H1 (cell line): ENCODE results near the gene DTNB. TPM values are rescaled to one million over a fixed set of nuclear protein-coding genes. Genes with fewer than 3 reads are reported as not detected.

Experiments used
- CBX5 ChIP-seq: fragments of 300-800, 300-1000 bp; sonication (generic); IDR thresholded peaks from 2 replicates; pipeline ENCODE4 v1.7.1; 2016; ENCODE audit warnings: antibody characterized with exemption, low read length, low read depth
- CTBP2 ChIP-seq: IDR thresholded peaks from 2 replicates; pipeline ENCODE4 v1.7.0; 2011; ENCODE audit warnings: borderline replicate concordance, mild to moderate bottlenecking, moderate library complexity, mixed read lengths, low read length; ENCODE audit not compliant: insufficient read depth, insufficient read length
- HDAC6 ChIP-seq: IDR thresholded peaks from one replicate; pipeline ENCODE4 v1.7.1; 2012; ENCODE audit warnings: low read depth, mild to moderate bottlenecking, inconsistent platforms, low read length, moderate library complexity
- MAFK ChIP-seq: IDR thresholded peaks from 2 replicates; pipeline ENCODE4 v1.6.1; 2012; ENCODE audit warnings: low read depth, mild to moderate bottlenecking, improper control_type of control experiment, low read length
- POLR2A ChIP-seq, 2 experiments: IDR thresholded peaks; 1 replicate in 1 of 2; 2 replicates in 1 of 2; pipeline ENCODE4 v1.6.1; 2011; ENCODE audit warnings: low read depth in 2 of 2, low read length in 2 of 2, mild to moderate bottlenecking in 2 of 2; ENCODE audit errors: control extremely low read depth in 1 of 2
- polyA plus RNA-seq, 7 experiments: library from polyadenylated mRNA; depleted of rRNA in 3 of 7; stranded (reverse) in 5 of 7; unstranded in 2 of 7; fragments of >200 nt in 5 of 7; fragments of 200-250 nt in 2 of 7; gene quantifications; 1 replicate in 5 of 7; 2 replicates in 1 of 7; 4 replicates in 1 of 7; pipeline versions ENCODE4 v1.2.1 to v1.2.3, GENCODE V29; 2011 to 2013; ENCODE audit warnings: missing spikeins in 2 of 7, mixed read lengths in 2 of 7
- total RNA-seq: library from RNA; stranded (reverse); fragmentation: NEBNext Ultra II Directional; extraction: Animal tissue kit (Norgen Biotek cat#: 25700); gene quantifications from 2 replicates; pipeline ENCODE4 v1.2.1, GENCODE V29; 2021

Gene DTNB
- total and polyA plus RNA-seq, 2 of the 8 experiments (the other 6 are each of a cell fraction or from before 2014, with no cell fraction given) = 39.6 to 49.5 TPM

GRCh38 chr2:25692143-25692542, 18.8 kb upstream of the DTNB start (continued):
- TF ChIP-seq MAFK = no peak
- TF ChIP-seq CBX5 = no peak
- TF ChIP-seq HDAC6 = no peak
- TF ChIP-seq CTBP2 = no peak
- TF ChIP-seq POLR2A (IDR thresholded peaks at IDR 0.05; ENCODE audit: control extremely low read depth in 1 of 2, low read depth in 2 of 2, low read length in 2 of 2) = no peak
